ENCODE data around the gene CLEC2L.
"Not testable (repeated sequence)": the region's sequence is repeated elsewhere in the genome, so short reads cannot be mapped to it uniquely, and the experiment has no call there.

Gene CLEC2L

DNA sequence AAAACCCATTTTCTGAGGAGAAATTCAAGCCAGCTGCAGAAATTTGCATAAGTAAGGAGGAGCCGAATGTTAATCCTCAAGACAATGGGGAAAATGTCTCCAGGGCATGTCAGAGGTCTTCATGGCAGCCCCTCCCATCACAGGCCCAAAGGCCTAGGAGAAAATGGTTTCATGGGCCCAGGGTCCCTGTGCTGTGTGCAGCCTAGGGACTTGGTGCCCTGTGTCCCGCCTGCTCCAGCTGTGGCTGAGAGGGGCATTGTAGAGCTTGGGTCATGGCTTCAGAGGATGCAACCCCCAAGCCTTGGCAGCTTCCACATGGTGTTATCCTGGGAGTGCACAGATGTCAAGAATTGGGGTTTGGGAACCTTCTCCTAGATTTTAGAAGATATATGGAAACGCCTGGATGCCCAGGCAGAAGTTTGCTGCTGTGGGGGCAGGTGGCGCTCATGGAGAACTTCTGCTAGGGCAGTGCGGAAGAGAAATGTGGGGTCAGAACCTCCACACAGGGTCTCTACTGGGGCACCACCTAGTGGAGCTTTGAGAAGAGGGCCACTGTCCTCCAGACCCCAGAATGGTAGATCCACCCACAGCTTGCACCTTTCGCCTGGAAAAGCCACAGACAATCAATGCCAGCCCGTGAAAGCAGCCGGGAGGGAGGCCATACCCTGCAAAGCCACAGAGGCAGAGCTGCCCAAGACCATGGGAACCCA lies 30.7 kb downstream of the CLEC2L start:
- DNase-seq (ENCODE audit: low spot score), result not testable (repeated sequence)

DNA sequence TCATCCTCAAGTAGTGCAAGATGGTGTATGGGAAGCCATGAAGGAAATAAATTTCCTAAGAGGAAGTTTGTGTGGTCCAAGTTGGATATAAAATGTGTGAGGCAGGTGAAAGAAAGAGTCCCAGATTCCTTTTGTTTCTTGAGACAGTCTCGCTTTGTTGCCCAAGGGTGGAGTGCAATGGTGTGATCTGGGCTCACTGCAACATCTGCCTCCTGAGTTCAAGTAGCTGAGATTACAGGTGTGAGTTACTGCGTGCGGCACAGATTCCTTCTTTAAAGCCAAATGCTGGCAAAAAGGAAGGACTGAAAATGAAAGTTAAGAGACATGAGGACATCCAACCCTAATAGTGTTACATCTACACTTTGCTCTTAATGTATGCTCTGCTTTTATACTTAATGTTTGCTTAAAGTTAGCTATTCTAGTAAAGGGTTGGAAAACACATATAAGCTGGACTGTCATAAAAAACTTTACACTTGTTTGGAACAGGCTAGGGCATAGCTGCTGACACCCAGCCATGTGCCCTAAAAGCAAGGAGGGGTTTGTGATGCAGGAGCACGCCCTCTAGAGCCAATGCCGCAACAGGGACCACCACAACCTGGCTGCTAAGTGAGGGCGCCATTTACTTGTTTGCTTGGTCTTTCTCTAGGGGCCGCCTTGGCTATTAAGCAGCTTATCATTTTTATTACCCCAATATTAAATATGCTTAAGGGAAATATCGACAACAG lies 34.5 kb downstream of the CLEC2L start:
- DNase-seq (ENCODE audit: low spot score), result no peak

DNA sequence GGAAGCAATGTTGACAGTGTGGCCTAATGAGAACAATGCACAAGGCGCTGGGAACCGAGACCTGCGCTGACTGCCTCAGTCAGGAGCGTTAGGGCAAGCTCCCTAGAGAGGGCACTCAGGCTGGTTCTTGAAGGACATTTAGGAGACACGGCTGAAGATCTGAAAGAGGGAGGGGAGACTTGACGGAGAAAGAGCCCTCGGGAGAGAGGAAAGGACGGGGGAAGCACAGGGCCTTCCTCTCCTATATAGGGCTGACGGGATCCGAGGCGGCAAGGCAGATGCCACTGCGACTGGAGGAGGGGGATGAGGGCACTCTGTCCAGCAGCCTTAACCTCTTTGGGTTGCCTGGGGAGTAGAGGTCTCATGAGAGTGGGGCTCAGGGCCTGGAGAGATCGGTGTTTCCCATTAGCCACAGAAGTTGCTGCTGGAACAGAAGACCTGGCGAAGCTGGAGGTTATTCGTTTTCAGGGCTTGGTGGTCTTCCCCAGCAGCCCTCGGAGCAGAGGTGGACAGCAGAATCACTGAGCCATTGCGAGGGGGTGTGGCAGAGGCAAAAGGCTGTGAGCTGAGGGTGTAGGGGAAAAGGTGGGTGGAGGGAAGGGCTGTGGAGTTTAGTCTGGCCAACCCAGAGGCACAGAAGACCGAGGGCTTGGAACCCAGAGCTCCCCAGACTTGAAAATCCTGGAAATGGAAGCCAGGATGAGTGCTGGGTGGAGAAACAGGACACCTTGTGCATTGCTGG lies 36.0 kb downstream of the CLEC2L start:
- DNase-seq (ENCODE audit: low spot score), result no peak

DNA sequence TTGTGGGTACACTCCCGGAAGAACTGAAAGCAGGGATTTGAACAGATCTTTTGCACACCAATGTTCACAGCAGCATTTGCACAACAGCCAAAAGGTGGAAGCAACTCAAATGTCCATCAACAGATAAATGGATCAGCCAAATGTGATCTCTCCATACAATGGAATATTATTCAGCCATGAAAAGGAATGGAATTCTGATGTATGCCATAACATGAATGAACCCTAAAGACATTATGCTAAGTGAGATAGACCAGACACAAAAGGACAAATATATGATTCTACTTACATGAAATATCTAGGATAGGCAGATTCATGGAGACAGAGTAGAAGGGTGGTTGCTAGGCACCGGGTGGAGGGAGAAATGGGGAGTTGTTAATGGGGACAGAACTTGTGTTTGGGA lies 36.7 kb downstream of the CLEC2L start:
- no peak for DNase-seq (ENCODE audit: low spot score)

DNA sequence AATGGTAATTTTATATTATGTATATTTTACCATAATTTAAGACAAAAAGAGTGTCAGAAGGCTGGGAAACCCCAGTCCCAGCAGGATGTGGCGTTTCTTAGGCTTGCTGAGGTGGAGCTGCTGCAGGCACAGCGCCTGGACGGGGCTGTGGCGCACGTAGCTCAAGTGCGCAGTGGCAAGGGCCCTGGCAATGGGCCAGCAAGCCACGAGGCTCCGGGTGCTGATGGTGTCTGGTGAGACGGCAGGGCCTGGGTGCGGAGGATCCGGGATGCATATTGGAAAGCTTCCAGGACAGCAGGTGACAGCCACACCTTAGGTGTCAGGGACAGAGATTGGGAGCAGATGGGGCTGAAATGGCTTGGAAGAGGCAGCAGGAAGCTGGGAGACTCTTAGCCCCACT lies 37.2 kb downstream of the CLEC2L start:
- no peak for DNase-seq (ENCODE audit: low spot score)

DNA sequence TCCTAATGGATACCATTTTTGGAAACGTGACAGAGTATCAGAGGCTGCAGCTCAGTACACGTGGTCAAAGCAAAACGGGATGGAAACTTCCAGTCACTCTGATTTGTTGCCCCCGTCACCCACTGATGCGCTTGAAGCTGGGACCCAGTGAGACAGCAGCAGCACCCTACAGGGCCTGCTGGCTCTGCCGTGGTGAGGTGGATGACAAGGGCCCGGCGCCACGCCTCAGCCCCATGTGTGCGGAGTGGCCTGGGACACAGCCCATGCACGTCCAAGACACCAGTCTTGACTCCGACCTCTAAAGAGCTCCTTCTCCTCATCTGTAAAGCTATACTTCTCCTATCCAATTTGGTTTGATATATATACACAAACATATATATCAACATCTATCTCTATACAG lies 39.0 kb downstream of the CLEC2L start:
- DNase-seq (ENCODE audit: low spot score), result no peak

DNA sequence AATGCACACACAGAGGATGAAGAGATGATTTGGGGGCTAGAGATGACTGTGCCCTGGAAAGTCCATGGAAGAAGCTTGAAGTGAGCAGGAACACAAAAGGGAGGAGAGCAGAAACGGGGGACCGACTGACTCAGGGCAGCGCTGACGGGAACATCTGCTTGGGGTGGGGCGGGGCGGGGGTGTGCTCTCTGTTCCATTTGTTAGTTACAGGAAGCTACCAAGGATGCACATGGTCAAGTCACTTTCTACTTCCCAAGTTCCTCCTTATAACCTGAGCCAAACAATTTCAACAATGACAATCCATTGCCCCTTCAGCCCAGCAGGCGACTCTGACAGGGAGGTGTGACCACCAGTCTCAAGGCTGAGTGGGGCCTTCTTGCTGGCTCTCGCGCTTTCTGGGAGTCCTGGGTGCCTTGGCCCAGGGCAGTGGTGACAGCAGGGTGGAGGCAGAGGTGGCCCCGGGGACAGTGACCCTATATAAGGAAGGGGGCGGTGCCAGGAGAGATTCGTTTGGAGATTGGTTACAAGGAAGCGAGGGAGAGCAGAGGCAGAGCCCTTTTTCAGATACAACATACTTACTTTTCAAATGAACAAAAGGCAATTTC lies 39.6 kb downstream of the CLEC2L start:
- DNase-seq (ENCODE audit: low spot score), result no peak

DNA sequence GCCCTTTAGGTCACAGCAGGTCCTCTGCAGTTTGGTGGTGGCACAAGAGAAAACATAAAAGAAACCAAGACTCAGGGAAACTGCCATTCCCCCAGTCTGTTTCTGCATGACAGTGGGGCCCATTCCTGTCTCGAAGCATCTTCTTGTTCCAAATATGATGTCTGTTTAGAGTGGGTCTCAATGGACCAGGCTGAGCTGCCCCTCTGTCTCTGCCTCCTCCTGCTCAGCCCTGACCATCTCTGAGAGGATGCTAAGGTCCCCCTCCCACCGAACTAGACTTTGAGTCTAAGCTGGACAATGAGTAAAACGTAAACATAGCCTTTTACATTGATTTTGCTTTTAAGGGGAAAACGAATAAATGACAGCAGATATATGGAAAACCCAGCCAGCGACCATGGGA lies 40.4 kb downstream of the CLEC2L start:
- DNase-seq (ENCODE audit: low spot score), result no peak

DNA sequence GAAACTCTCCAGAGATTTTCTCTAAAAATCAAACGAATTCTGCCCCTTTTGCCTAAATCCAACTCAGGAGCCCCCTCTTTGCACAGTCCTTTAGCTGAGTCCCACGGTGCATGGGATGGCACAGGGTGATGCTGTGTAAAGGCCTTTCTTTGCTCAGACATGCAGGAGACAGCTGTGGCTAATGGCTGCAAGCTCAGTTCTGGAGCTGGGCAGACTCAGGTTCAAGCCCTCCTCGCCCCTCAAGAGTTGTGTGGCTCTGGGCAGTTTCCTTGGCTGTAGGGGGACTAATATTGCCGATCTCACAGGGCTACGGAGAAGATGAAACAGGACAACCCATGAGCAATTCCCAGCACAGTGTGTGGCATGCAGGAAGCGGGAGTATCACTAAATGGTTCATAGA lies 42.6 kb downstream of the CLEC2L start:
- DNase-seq (ENCODE audit: low spot score), result no peak

DNA sequence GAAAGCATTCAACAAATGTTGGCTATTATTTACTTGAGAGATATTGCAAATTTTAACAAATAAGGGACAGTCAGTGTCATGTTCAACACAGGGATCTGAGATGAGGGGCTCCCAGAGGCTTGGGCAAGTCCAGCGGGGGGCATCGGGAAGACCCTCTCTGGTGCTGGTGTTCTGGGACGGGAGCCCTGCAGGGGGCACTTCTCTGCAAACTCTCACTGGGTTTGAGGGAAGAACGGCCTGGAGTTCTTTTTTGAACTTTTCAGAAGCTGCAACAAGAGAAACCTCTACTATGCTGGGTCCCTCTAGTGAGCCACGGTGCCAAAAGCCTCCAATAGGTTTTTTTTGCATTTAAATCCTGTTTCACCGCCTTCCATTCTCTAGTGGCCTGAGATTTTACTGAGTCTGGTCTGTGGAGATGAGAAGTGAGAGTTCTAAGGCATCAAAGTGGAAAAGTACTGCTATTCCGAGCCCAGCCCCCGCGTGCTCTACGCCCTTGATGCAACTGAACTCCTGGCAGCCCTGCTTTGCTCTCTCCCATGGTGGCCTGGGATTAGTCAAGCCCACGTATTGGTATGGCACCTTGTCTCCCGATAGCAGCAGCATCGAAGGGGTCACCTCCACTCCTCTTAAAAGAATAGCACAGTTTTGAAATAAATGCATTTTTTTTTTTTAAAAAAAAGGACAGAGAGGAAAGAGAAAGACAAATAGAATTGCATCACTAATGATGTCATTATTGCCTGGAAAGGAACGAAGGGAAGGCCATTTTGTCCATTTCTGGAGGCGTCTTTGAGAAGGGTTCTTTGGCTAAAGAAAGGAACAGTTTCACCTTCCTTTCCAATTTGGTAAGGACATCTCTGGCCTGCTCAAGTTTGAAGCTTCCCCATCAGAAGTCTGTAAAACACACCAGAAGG lies 43.5 kb downstream of the CLEC2L start:
- DNase-seq (ENCODE audit: low spot score), result no peak

DNA sequence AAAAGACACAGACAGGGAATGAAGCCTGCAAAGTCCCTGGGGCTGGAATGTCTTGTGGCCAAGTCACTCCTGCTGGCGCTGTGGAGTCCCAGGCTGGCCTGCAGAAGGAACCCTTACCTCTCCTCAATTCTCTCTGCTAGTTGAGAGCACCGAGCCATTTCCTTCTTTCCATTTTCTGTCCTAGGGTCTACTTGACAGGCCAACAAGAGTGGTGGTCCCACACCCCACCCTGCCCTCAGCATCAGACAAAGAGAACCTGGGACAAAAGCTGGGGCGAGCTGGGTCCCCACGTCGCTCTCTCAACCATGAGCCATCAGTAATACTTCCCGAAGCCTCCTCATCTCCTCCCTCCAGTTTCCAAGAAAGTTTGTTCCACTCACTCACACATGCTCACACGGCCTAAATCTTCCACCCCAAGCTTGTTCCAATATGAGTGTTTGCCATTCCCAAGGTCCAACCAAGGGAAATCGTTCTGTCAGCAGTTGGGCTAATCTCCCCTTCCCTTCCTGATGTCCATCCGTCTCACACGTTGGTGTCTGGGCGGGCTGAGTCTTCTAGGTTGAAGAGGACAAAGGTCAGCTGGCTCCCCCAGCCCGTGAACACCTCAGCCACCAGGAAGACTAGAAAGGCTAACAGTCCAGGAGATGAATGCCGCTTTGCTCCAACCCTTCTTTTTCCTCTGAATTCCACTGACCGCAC lies 44.3 kb downstream of the CLEC2L start:
- no peak for DNase-seq (ENCODE audit: low spot score)

DNA sequence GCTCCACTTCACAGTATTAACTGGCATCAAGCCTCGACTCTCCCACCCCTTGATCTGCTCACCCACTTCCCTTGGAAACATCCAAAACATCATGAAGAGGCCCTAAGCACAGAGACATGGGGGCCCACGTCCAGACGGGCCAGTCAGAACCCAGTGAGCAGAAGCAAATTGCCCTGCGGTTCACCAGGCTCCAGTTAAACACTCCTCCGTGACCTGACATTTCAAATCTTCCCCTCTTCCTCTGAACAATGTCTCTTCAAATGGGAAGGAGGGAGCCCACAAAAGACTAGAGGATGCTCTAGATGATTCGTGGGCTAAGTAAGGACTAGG lies 44.8 kb downstream of the CLEC2L start:
- no peak for DNase-seq (ENCODE audit: low spot score)

DNA sequence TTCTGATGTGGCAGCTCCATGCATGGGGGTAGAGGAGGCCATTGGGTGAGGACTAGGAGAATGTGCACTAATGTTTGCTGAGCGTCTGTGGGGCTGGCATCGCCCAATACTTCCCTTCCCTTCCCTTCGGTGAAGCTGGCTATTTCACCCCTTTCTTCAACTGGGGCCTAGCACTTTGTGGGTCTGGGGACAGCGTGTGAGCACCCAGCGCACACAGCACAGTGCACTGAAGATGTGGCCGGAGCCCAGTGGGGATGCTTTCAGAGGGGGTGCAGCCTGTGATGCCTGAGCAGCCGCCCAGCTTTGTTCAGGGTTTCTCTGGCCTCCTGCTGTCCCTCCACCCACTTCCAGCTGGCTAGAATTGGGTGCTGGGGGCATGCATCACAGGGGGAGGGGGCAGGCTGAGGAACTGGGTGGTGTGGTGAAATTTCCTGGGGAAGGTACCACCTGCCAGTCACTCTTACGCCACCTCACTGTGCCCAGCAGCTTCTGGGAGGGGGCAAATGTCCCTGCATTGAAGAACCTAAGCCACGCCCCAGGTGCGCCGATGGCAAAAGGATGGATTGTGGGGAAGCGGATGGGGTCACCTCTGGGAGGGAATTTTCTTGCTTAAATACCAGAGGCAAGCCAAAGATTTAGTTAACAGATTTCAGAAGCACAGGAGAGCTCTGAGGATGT lies 45.5 kb downstream of the CLEC2L start:
- no peak for DNase-seq (ENCODE audit: low spot score)

DNA sequence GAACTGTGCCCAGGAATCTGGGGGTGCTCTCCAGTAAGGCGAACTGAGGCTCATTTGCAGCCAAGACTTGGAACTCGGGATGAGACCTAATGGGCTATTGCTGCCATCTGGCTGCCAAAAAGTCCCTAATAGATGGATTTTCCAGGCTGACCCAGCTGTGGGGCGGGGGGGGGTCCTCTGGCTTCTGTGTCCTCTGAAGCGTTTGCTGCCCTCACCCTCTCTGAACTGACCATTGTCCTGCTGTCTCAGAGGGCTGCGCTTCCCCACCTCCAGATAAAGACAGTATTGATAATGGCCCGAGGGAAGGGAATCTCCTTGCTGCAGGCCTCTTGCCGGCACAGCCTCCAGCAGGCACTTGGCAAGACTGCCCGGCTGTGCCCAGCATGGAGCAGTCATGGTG lies 46.6 kb downstream of the CLEC2L start:
- DNase-seq (ENCODE audit: low spot score), result no peak

DNA sequence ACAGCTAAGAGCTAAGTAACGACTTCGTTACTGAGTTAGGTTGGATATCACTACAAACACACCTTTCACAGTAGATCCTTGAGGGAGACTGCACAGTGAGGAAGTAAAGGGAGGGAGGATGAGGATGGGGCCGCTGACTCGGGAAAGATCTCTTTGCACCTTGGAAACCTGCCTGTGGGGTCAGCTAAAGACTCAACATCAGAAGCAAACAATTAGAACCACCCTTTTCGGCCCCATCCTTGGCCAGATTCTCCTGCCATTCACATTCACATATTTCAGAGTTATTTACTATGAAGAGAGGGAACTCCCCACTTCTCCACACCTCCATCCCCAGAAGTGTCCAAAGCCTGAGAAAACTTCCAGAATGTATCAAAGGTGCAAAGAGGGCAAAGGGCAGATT lies 47.1 kb downstream of the CLEC2L start:
- DNase-seq (ENCODE audit: low spot score), result no peak

DNA sequence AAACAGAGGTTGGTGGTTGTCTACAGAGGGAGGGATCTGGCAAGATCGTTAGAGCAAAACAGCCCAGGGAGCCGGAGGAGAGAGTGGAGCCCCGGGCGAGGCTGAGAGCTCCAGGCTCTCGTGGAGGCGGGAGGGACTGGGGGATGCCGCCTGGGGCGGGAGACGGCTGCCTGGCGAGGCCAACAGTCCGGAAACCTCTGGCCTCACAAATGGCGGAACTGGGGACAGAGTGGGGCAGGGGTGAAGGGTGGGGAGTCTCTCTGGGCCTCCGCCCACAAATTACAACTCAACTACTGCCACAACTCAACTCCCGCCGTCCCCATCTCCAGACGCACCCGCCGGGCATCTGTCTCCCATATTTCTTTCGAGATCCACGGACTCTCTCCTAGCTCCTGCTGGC lies 47.7 kb downstream of the CLEC2L start:
- DNase-seq (ENCODE audit: low spot score), result no peak

DNA sequence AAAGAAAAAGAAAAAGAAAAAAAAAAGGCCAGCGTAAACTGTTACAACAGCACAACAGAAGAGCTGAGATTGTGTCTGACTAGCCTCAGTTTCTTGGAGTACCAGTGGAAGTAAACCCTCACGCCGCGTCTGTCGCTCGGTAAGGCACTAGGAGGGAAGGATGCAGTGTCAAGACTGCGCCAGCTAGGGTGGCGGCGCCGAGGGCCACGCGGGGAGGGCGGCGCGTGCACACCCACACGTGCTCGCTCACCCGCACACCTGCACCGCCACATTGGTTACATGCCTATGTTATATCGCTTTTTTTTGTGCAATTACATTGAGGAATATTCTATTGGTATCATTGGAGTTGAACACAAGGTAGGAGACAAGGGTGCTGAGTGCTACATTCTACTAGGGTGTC lies 48.2 kb downstream of the CLEC2L start:
- DNase-seq (ENCODE audit: low spot score), result no peak

DNA sequence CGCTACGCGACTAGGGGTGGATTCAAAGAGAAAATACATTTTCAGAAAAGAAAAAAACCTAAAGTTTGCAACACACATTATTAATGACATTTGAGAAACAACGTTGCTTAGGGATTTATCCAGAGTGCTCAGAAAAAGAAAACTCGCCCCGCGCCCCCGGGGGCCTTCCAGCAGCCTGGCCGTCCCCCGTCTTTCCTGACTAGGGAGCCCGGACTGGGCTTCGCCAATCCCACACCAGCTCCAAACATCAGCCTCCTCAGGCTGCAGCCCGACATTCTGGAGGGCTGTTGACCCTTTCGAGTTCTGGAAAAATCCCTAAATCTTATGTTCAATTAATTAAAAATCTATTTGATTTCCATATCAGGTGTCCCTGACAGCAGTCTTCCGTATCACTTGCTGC lies 48.6 kb downstream of the CLEC2L start:
- DNase-seq (ENCODE audit: low spot score), result no peak

DNA sequence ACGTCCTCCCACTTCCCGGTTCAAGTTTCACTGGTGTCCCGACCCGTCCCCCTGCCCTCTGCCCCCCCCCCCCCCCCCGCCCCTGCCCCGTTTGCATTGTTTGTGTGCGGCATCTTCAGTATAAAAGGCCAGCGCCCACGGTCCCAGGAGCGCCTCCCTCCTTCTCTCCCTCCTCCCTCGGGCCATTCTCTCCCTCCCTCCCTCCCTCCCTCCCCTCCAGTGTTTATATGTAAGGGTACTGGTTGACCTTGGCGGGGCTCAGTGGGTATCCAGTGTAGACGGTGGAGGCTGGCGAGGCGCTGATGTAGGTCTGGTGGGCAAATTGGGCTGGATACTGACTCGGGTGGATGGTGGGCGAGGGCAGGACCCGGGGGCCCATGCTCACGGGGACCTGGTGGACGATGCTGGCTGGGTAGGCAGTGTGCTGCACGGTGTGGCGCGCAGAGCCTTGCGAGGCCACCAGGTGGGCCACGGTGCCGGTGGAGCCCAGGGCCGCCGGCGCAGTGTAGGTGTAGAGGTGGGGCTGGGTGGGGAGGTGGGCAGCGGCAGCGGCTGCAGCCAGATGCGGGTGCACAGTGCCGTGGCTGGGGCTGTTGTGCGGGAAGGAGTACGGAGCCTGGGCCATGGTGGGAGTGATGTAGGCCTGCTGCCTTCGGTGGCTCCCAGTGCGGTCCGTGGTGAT lies 49.4 kb downstream of the CLEC2L start:
- DNase-seq (ENCODE audit: low spot score), result no peak

DNA sequence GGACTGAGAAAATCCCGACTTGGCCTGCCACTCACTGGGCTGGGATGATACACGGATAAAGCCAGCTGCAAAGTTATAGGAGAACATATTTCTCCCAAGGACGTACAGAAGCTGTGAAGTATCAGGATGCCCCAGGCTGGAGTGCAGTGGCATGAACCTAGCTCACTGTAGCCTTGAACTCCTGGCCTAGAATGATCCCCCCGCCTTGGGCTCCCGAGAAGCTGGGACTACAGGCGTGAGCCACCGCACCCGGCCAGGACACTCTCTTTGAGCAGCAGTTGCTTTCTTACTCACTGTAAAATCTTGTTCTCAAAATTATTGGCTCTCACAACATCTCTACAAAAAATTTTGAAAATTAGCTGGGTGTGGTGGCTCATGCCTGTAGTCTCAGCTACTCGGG lies 50.4 kb downstream of the CLEC2L start:
- DNase-seq (ENCODE audit: low spot score), result no peak

Measured in SK-N-DZ (cell line).